NCI-H2196 treated with DMSO at 0.1 percent for 48 hours (cell line): ENCODE measurements around the gene MIA3.

Source experiments
- DNase-seq: peaks from one replicate; lab custom pipeline; 2025; ENCODE audit not compliant: unreplicated experiment; lab: John Stamatoyannopoulos, UW

Gene MIA3

DNA sequence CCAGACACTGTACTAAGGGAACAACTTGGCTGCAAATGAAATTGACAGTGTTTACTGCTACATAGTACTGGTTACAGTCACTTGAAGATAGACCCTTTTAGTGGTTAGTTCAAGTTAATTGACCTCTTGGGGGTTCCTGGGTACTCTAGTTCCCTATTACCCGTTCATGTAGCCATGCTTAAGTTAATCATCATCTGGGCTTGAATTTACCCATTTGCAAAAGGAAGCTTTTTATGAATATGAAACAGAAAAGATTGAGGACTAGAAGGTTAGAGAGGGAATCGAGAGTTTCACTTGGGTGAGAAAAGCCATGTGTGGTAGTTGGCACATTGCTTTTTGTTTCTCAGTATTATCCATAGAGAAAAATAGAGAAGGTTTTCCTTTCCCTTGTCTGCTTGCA is 2.7 kb downstream of the MIA3 start:
- no peak for DNase-seq

DNA sequence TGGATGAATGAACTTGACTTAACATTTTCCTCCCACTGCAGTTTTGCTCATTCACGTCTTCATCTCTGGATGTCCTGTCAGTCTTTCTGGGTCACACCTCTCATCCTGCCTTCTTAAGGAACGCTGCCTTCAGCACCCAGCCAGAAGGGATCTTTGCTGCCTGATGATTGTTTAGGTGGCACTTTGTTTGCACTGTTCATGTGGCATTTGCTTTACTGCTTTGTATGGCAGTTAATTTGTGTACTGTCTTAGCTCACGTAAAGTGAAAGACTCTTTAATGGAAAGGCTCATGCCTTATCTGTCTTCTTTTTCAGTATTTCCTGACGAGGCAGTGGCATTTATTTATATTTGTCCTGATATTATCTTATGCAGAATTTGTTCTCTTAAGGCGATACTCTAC is 4.9 kb downstream of the MIA3 start:
- DNase-seq = no peak

- DNase-seq = no peak
Observed at GRCh38 chr1:222623458-222623857, 5.6 kb downstream of the MIA3 start.

DNA sequence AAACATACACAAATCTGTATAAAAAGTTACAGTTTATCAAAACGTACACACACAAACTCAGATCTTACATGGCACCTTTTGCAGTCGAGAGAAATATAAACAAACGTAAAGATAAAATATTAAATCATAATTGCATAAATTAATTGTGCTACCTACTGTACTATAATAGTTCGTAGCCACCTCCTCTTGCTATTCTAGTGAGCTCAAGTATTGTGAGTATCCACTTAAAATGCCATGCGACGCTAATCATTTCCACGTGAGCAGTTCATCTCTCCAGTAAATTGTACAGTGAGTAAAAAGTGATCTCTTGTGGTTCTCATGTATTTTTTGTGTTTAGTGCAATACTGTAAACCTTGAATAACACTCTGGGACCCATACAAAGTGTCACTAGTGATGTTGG is 6.3 kb downstream of the MIA3 start:
- no peak for DNase-seq

- no peak for DNase-seq
Observed at GRCh38 chr1:222627232-222627631, 9.3 kb downstream of the MIA3 start.

DNA sequence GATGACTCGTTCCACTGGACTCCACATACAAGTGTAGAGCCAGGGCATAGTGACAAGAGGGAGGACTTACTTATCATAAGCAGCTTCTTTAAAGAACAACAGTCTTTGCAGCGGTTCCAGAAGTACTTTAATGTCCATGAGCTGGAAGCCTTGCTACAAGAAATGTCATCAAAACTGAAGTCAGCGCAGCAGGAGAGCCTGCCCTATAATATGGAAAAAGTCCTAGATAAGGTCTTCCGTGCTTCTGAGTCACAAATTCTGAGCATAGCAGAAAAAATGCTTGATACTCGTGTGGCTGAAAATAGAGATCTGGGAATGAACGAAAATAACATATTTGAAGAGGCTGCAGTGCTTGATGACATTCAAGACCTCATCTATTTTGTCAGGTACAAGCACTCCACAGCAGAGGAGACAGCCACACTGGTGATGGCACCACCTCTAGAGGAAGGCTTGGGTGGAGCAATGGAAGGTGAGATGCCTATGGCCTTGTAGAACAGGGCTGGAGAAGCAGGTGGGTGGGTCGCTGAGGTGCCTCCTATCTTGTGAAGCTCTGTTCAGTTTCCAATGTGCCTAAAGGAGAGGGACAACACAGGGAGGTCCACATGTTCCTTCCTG is 12.1 kb downstream of the MIA3 start:
- no peak for DNase-seq

DNA sequence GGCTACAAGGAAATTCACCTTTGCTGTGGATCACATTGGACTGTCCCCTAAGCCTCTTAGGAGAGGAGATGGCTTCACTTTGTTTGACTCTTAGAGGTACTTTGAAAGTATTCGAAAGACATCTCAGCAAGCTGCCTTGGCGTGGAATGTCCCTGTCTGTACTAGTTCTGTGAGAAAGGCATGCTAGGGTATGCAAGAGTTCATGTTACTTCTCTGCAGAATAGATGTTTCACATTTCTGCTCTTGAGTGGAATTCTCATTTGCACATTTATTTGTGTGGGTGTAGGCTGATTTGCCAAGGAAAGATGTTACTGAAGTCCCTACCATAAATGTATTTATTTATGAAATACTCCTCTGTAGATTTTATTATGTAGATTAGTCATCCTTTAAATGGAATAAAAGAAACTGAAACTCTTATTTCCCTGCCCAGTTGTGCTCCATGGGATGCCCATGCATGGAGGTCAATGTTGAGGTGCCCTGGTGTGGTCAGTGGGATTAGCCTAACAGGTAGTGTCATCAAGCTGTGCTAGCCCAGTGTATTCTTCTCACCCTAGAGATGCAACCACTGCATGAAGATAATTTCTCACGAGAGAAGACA is 13.8 kb downstream of the MIA3 start:
- DNase-seq = no peak

- DNase-seq = no peak
Observed at GRCh38 chr1:222632749-222633148, 14.9 kb downstream of the MIA3 start.

- DNase-seq = peak; percentile 62
Observed at GRCh38 chr1:222634180-222635013, 16.5 kb downstream of the MIA3 start.

DNA sequence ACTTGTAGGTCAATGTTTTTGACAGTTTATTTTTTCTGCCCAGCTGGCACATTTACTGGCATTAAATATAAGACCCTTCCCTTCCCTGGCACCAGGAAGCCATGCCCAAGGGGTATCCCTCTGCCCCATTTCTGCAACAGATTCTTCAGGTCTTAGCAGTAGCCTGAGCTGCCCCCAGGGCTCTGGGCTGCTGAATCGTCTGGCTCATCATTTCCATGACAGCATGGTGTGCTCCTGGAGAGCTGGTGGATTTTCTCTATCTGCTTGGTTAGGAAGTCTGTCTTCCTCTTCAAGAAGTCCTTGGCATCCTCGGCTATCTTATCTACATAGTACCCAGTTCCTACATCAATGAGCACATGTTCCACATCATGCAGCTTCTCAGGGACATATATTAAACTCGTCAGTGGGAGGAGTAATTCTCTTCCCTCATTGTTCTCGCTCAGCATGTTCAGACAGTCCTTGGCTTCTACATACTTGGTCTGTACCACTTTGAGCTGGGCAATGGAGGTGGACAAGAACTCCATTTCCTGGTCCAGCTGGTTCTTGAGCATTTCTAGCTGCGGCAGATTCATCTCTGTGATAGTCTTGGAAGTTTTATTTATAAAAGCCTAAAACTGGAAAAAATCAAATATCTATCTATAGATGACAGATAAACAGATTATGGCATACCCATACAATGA is 23.5 kb downstream of the MIA3 start:
- no peak for DNase-seq

- no peak for DNase-seq
Observed at GRCh38 chr1:222642468-222642867, 24.6 kb downstream of the MIA3 start.

GRCh38 chr1:222643606-222643937 is 25.7 kb downstream of the MIA3 start:
- no peak for DNase-seq

GRCh38 chr1:222643938-222644635 is 26.2 kb downstream of the MIA3 start:
- peak; percentile 96 for DNase-seq

DNA sequence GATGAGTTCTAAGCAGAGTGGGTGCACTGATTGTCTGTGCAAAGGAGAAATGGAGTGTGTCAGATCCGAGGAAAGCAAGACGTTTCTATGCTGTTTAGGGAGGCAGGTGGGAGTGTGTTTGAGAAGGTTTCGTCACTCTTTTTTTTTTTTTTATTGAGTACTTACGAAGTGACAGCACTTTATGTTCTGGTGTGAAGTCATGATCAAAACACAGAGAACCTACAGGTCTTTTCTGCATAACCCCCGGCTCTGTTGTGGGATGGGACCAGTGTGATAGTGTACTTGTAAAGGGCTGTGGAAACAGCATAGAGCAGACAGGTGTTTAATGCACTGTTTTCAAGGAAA is 26.7 kb downstream of the MIA3 start:
- no peak for DNase-seq

- no peak for DNase-seq
Observed at GRCh38 chr1:222652676-222653075, 34.8 kb downstream of the MIA3 start.

- DNase-seq = no peak
Observed at GRCh38 chr1:222653178-222653827, 35.4 kb downstream of the MIA3 start.

GRCh38 chr1:222654849-222655248 is 37.0 kb downstream of the MIA3 start:
- no peak for DNase-seq

DNA sequence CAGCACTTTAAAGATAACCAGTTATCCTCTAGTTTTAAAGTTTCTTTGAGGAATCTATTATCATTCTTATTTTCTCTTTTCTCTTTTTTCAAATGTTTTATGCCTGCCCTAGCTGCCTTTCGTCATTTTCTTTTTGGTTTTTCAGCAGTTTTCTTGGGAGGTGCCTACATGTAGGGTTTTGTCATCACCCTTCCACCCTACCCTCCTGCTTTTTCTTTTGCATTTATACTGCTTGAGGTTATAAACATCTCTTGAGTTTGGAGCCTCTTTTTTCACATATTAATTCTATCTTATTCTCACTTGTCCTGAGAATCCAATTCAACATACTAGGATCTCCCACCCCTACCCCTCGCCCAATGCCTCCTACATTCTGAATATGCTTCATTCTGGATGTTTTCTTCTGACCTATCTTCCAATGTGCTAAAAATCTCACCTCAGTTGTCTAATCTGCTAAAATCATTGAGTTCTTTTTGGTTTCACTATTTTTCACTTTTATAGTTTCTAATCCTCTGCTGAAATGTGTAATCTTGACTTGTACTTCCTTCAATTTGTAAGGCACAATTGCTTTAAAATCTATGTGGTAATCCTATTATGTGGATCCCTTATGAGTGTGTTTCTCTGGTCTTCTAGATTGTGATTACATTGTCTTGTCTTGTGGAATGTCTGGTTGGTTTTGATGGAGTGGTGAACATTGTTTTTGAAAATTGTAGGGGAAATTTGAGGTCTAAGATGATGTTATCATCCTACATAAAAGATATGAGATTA is 38.7 kb downstream of the MIA3 start:
- no peak for DNase-seq

- no peak for DNase-seq
Observed at GRCh38 chr1:222657899-222658298, 40.0 kb downstream of the MIA3 start.

DNA sequence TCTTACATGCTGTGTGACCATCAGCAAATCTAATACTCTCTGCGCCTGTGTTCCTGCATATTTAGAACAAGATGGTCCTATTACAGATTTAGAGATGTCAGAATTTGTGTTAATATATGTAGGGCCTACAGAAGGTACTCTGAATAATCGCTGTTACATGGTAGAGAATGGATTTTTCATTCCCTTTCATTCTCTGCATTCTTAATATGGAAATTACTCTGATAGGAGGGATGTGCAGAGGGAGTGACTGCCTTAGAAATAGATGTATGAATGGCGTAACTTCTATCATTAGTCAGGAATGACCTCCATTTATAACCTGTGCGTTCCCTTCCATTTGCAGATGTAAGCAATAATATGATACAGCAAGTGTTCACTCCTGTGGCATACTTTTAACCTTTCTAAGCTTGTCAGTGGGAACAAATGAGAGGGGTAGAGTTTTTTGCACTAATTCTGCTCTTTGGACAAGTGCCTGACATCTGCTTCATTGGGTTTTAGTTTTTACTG is 45.6 kb downstream of the MIA3 start:
- no peak for DNase-seq
